ENCODE results near the gene THOC6.
A peak's percentile ranks its signal among the peaks of the same experiment; 100 is the strongest.

The THOC6 gene

GRCh38 chr16:3023669-3024478 lies at the start of gene THOC6, which contains the start of gene HCFC1R1:
THOC6 (plus strand) TSS chr16:3024035; CDS start chr16:3024327, 292 bp downstream.
HCFC1R1 (minus strand) TSS chr16:3023942; CDS start chr16:3023941, 1 bp downstream.
- peak; percentile 90 for DNase-seq (ENCODE audit: low spot score)

GRCh38 chr16:2974319-2975056 lies 49.3 kb upstream of the THOC6 start:
- DNase-seq (ENCODE audit: low spot score) = no peak

GRCh38 chr16:2975161-2975795 lies 48.6 kb upstream of the THOC6 start:
- no peak for DNase-seq (ENCODE audit: low spot score)

GRCh38 chr16:2976201-2976600 lies 47.6 kb upstream of the THOC6 start:
- DNase-seq (ENCODE audit: low spot score) = no peak

GRCh38 chr16:2976673-2977072 lies 47.2 kb upstream of the THOC6 start:
- no peak for DNase-seq (ENCODE audit: low spot score)

- no peak for DNase-seq (ENCODE audit: low spot score)
Measured at GRCh38 chr16:2977440-2977839, 46.4 kb upstream of the THOC6 start.

- DNase-seq (ENCODE audit: low spot score) = no peak
Measured at GRCh38 chr16:2979669-2980226, 44.1 kb upstream of the THOC6 start.

GRCh38 chr16:2980227-2981176 lies 43.3 kb upstream of the THOC6 start, which contains the start of gene PKMYT1:
PKMYT1 (minus strand) TSS chr16:2980446; CDS start chr16:2979657, 789 bp downstream.
- peak; percentile 99 for DNase-seq (ENCODE audit: low spot score)

GRCh38 chr16:2981177-2981898 lies 42.5 kb upstream of the THOC6 start:
- DNase-seq (ENCODE audit: low spot score) = no peak

- DNase-seq (ENCODE audit: low spot score) = no peak
Measured at GRCh38 chr16:2981899-2982250, 42.0 kb upstream of the THOC6 start.

- no peak for DNase-seq (ENCODE audit: low spot score)
Measured at GRCh38 chr16:2982402-2982801, 41.4 kb upstream of the THOC6 start.

GRCh38 chr16:2983706-2984136 lies 40.1 kb upstream of the THOC6 start:
- peak; percentile 87 for DNase-seq (ENCODE audit: low spot score)

- no peak for DNase-seq (ENCODE audit: low spot score)
Measured at GRCh38 chr16:2985462-2985861, 38.4 kb upstream of the THOC6 start.

GRCh38 chr16:2985893-2986355 lies 37.9 kb upstream of the THOC6 start:
- DNase-seq (ENCODE audit: low spot score) = no peak

- DNase-seq (ENCODE audit: low spot score) = no peak
Measured at GRCh38 chr16:2986623-2987188, 37.1 kb upstream of the THOC6 start.

GRCh38 chr16:2987286-2987685 lies 36.5 kb upstream of the THOC6 start:
- DNase-seq (ENCODE audit: low spot score) = no peak

GRCh38 chr16:2987833-2988232 lies 36.0 kb upstream of the THOC6 start:
- DNase-seq (ENCODE audit: low spot score) = no peak

- DNase-seq (ENCODE audit: low spot score) = no peak
Measured at GRCh38 chr16:2988590-2989099, 35.2 kb upstream of the THOC6 start.

GRCh38 chr16:2990891-2991290 lies 32.9 kb upstream of the THOC6 start:
- no peak for DNase-seq (ENCODE audit: low spot score)

Measured in COLO829 (cell line).